HepG2 (cell line): ENCODE measurements around the gene LINGO3. TPM values are rescaled to one million over a fixed set of nuclear protein-coding genes. Genes with fewer than 3 reads are reported as not detected.

ENCODE experiments used
- polyA plus RNA-seq, 8 experiments: library from polyadenylated mRNA; depleted of rRNA in 3 of 8; stranded (reverse) in 7 of 8; unstranded in 1 of 8; fragments of >200 nt; fragmentation: Illumina TruSeq in 4 of 8; extraction: Trizol in 4 of 8; gene quantifications; 2 replicates each; pipeline versions ENCODE4 v1.2.1 to v1.2.3, GENCODE V29; 2011 to 2016; ENCODE audit warnings: low read depth in 4 of 8, missing spikeins in 1 of 8, mixed read lengths in 1 of 8; ENCODE audit not compliant: insufficient read depth in 1 of 8
- total RNA-seq, 5 experiments: library from RNA; depleted of rRNA; stranded (reverse); fragments of >200 nt; fragmentation: Illumina TruSeq; extraction: Trizol; gene quantifications; 2 replicates each; pipeline ENCODE4 v1.2.3, GENCODE V29; 2016; ENCODE audit warnings: low read depth in 1 of 5

Gene LINGO3
- total and polyA plus RNA-seq, 2 of the 13 experiments (the other 11 are each of a cell fraction or from before 2014, with no cell fraction given): not detected

Other genes with a start within 250 kb of the LINGO3 start
- 3.5 and 4.3 TPM in 2 replicates for gene MOB3A, start 211.8 kb downstream of the LINGO3 start, total RNA-seq (2016; rRNA removed; fragmentation: Illumina TruSeq; extraction: Trizol)
- 17.8 and 20.3 TPM in 2 replicates for gene MOB3A, start 211.8 kb downstream of the LINGO3 start, polyA plus RNA-seq (2011; rRNA removed)
- gene IZUMO4, start 211.2 kb downstream of the LINGO3 start, total RNA-seq (2016; rRNA removed; fragmentation: Illumina TruSeq; extraction: Trizol): 0.24 and 0.77 TPM in 2 replicates
- 3.9 and 4.1 TPM in 2 replicates for gene IZUMO4, start 211.2 kb downstream of the LINGO3 start, polyA plus RNA-seq (2011; rRNA removed)
- 73.5 and 82.6 TPM in 2 replicates for gene AP3D1, start 156.6 kb downstream of the LINGO3 start, total RNA-seq (2016; rRNA removed; fragmentation: Illumina TruSeq; extraction: Trizol)
- 68.0 and 78.6 TPM in 2 replicates for gene AP3D1, start 156.6 kb downstream of the LINGO3 start, polyA plus RNA-seq (2011; rRNA removed)
- gene DOT1L, start 144.2 kb downstream of the LINGO3 start, total RNA-seq (2016; rRNA removed; fragmentation: Illumina TruSeq; extraction: Trizol): 7.5 and 9.7 TPM in 2 replicates
- gene DOT1L, start 144.2 kb downstream of the LINGO3 start, polyA plus RNA-seq (2011; rRNA removed): 14.6 and 17.9 TPM in 2 replicates
- gene PLEKHJ1, start 71.8 kb downstream of the LINGO3 start, total RNA-seq (2016; rRNA removed; fragmentation: Illumina TruSeq; extraction: Trizol): 108 and 130 TPM in 2 replicates
- gene PLEKHJ1, start 71.8 kb downstream of the LINGO3 start, polyA plus RNA-seq (2011; rRNA removed): 70.5 and 89.7 TPM in 2 replicates
- gene SF3A2, start 71.3 kb downstream of the LINGO3 start, total RNA-seq (2016; rRNA removed; fragmentation: Illumina TruSeq; extraction: Trizol): 8.8 and 10.1 TPM in 2 replicates
- 7.9 and 8.6 TPM in 2 replicates for gene SF3A2, start 71.3 kb downstream of the LINGO3 start, polyA plus RNA-seq (2011; rRNA removed)
- 0.18 TPM in 1 of 2 replicates, not detected in the other for gene AMH, start 58.8 kb downstream of the LINGO3 start, total RNA-seq (2016; rRNA removed; fragmentation: Illumina TruSeq; extraction: Trizol)
- gene AMH, start 58.8 kb downstream of the LINGO3 start, polyA plus RNA-seq (2011; rRNA removed): 0.03 and 0.04 TPM in 2 replicates
- 0.38 and 0.73 TPM in 2 replicates for gene JSRP1, start 51.7 kb downstream of the LINGO3 start, total RNA-seq (2016; rRNA removed; fragmentation: Illumina TruSeq; extraction: Trizol)
- gene JSRP1, start 51.7 kb downstream of the LINGO3 start, polyA plus RNA-seq (2011; rRNA removed): 0.16 and 0.39 TPM in 2 replicates
- not detected in 2 replicates for gene PEAK3, start 26.0 kb downstream of the LINGO3 start, total RNA-seq (2016; rRNA removed; fragmentation: Illumina TruSeq; extraction: Trizol)
- gene PEAK3, start 26.0 kb downstream of the LINGO3 start, polyA plus RNA-seq (2011; rRNA removed): not detected in 2 replicates
- gene LSM7, start 20.4 kb upstream of the LINGO3 start, total RNA-seq (2016; rRNA removed; fragmentation: Illumina TruSeq; extraction: Trizol): 140 and 152 TPM in 2 replicates
- gene LSM7, start 20.4 kb upstream of the LINGO3 start, polyA plus RNA-seq (2011; rRNA removed): 197 and 205 TPM in 2 replicates
- gene SPPL2B, start 20.5 kb upstream of the LINGO3 start, total RNA-seq (2016; rRNA removed; fragmentation: Illumina TruSeq; extraction: Trizol): 3.4 and 15.2 TPM in 2 replicates
- 14.9 and 20.5 TPM in 2 replicates for gene SPPL2B, start 20.5 kb upstream of the LINGO3 start, polyA plus RNA-seq (2011; rRNA removed)
- 1.4 and 2.5 TPM in 2 replicates for gene TMPRSS9, start 52.1 kb upstream of the LINGO3 start, total RNA-seq (2016; rRNA removed; fragmentation: Illumina TruSeq; extraction: Trizol)
- gene TMPRSS9, start 52.1 kb upstream of the LINGO3 start, polyA plus RNA-seq (2011; rRNA removed): 5.2 and 11.1 TPM in 2 replicates
- gene TIMM13, start 119.4 kb upstream of the LINGO3 start, total RNA-seq (2016; rRNA removed; fragmentation: Illumina TruSeq; extraction: Trizol): 108 and 116 TPM in 2 replicates
- gene TIMM13, start 119.4 kb upstream of the LINGO3 start, polyA plus RNA-seq (2011; rRNA removed): 48.4 and 62.5 TPM in 2 replicates
- gene LMNB2, start 148.8 kb upstream of the LINGO3 start, total RNA-seq (2016; rRNA removed; fragmentation: Illumina TruSeq; extraction: Trizol): 93.6 and 105 TPM in 2 replicates
- 77.2 and 89.7 TPM in 2 replicates for gene LMNB2, start 148.8 kb upstream of the LINGO3 start, polyA plus RNA-seq (2011; rRNA removed)
- 3.2 and 4.6 TPM in 2 replicates for gene GADD45B, start 168.0 kb upstream of the LINGO3 start, total RNA-seq (2016; rRNA removed; fragmentation: Illumina TruSeq; extraction: Trizol)
- 34.1 and 40.4 TPM in 2 replicates for gene GADD45B, start 168.0 kb upstream of the LINGO3 start, polyA plus RNA-seq (2011; rRNA removed)